ENCODE results near the gene ADO. TPM values are rescaled to one million over a fixed set of nuclear protein-coding genes. Genes with fewer than 3 reads are reported as not detected.

The ADO gene
- total RNA-seq, 1 experiment from 2014 or later, result 29.3 TPM

GRCh38 chr10:62792261-62792660 lies 12.3 kb upstream of the ADO start (continued):
- TF ChIP-seq NR2C2 (CRISPR knock-in tag; IDR thresholded peaks at IDR 0.05), result no peak
- TF ChIP-seq, protein P1, sequence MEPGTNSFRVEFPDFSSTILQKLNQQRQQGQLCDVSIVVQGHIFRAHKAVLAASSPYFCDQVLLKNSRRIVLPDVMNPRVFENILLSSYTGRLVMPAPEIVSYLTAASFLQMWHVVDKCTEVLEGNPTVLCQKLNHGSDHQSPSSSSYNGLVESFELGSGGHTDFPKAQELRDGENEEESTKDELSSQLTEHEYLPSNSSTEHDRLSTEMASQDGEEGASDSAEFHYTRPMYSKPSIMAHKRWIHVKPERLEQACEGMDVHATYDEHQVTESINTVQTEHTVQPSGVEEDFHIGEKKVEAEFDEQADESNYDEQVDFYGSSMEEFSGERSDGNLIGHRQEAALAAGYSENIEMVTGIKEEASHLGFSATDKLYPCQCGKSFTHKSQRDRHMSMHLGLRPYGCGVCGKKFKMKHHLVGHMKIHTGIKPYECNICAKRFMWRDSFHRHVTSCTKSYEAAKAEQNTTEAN (CRISPR knock-in tag; IDR thresholded peaks at IDR 0.05), result no peak
- TF ChIP-seq, protein P2, sequence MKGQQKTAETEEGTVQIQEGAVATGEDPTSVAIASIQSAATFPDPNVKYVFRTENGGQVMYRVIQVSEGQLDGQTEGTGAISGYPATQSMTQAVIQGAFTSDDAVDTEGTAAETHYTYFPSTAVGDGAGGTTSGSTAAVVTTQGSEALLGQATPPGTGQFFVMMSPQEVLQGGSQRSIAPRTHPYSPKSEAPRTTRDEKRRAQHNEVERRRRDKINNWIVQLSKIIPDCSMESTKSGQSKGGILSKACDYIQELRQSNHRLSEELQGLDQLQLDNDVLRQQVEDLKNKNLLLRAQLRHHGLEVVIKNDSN (CRISPR knock-in tag; IDR thresholded peaks at IDR 0.05), result no peak
- TF ChIP-seq ZNF423 (CRISPR knock-in tag; IDR thresholded peaks at IDR 0.05), result no peak
- TF ChIP-seq CTCF (IDR thresholded peaks at IDR 0.05), result no peak
- no peak for TF ChIP-seq ZNF232 (CRISPR knock-in tag; IDR thresholded peaks at IDR 0.05)
- TF ChIP-seq FOXP1 (CRISPR knock-in tag; IDR thresholded peaks at IDR 0.05; ENCODE audit: borderline replicate concordance), result no peak
- no peak for TF ChIP-seq ZNF219 (CRISPR knock-in tag; IDR thresholded peaks at IDR 0.05; ENCODE audit: borderline replicate concordance)
- TF ChIP-seq RELA (CRISPR knock-in tag; IDR thresholded peaks at IDR 0.05; ENCODE audit: borderline replicate concordance), result no peak
- TF ChIP-seq, protein P3, sequence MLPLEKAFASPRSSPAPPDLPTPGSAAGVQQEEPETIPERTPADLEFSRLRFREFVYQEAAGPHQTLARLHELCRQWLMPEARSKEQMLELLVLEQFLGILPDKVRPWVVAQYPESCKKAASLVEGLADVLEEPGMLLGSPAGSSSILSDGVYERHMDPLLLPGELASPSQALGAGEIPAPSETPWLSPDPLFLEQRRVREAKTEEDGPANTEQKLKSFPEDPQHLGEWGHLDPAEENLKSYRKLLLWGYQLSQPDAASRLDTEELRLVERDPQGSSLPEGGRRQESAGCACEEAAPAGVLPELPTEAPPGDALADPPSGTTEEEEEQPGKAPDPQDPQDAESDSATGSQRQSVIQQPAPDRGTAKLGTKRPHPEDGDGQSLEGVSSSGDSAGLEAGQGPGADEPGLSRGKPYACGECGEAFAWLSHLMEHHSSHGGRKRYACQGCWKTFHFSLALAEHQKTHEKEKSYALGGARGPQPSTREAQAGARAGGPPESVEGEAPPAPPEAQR (CRISPR knock-in tag; IDR thresholded peaks at IDR 0.05), result no peak

- CTCF ChIA-PET, result no interaction called here
Observed at GRCh38 chr10:62794306-62794705, 10.2 kb upstream of the ADO start.

More at GRCh38 chr10:62794306-62794705, 10.2 kb upstream of the ADO start:
- Mint-ChIP-seq H3K27me3 (ENCODE audit: low read depth) (no peaks in the 10 kb centered on the region; the same call in 1 of the 2 replicates), H3K27ac (no peak overlapping the region), H3K9me3 (no peaks in the 10 kb centered on the region), H3K36me3 (no peaks in the 10 kb centered on the region), H3K4me1 (peaks cover 25% of the 10 kb centered on the region), H3K4me3 (no peak overlapping the region)
- DNase-seq (ENCODE audit: low spot score) (no peak), ATAC-seq (no peak)
- POLR2A ChIA-PET, result no interaction called here
- TF ChIP-seq NFE2L1 (CRISPR knock-in tag; IDR thresholded peaks at IDR 0.05), result no peak
- no peak for TF ChIP-seq NR2C2 (CRISPR knock-in tag; IDR thresholded peaks at IDR 0.05)
- TF ChIP-seq ZNF219 (CRISPR knock-in tag; IDR thresholded peaks at IDR 0.05; ENCODE audit: borderline replicate concordance), result no peak
- TF ChIP-seq ERG (CRISPR knock-in tag; IDR thresholded peaks at IDR 0.05), result no peak
- TF ChIP-seq ZNF671 (CRISPR knock-in tag; IDR thresholded peaks at IDR 0.05), result no peak
- TF ChIP-seq ATF1 (CRISPR knock-in tag; IDR thresholded peaks at IDR 0.05), result no peak
- TF ChIP-seq CBFB (CRISPR knock-in tag; IDR thresholded peaks at IDR 0.05; ENCODE audit: low read depth), result no peak
- no peak for TF ChIP-seq JUN (CRISPR knock-in tag; IDR thresholded peaks at IDR 0.05)
- no peak for TF ChIP-seq ZNF396 (CRISPR knock-in tag; IDR thresholded peaks at IDR 0.05; ENCODE audit: borderline replicate concordance)
- TF ChIP-seq PRDM15 (CRISPR knock-in tag; IDR thresholded peaks at IDR 0.05), result no peak
- TF ChIP-seq E2F1 (CRISPR knock-in tag; IDR thresholded peaks at IDR 0.05), result no peak
- no peak for TF ChIP-seq TEAD4 (CRISPR knock-in tag; IDR thresholded peaks at IDR 0.05)
- no peak for TF ChIP-seq ZBTB21 (CRISPR knock-in tag; IDR thresholded peaks at IDR 0.05; ENCODE audit: borderline replicate concordance)
- no peak for TF ChIP-seq MAX (CRISPR knock-in tag; IDR thresholded peaks at IDR 0.05)
- no peak for TF ChIP-seq FOXK1 (CRISPR knock-in tag; IDR thresholded peaks at IDR 0.05)

Measured in WTC11 (cell line).